Spleen (tissue), 7 donors: ENCODE data around the gene MTFR1L.

Experiments
- CTCF ChIP-seq, 11 experiments: fragments of 200-600 bp in 7 of 11; fragments of 450-650 bp in 4 of 11; sonication (generic) in 4 of 11; IDR thresholded peaks in 8 of 11; conservative IDR thresholded peaks in 3 of 11; 1 replicate in 7 of 11; 2 replicates in 4 of 11; pipeline versions ENCODE4 v1.4.0 to v1.8.0; 2016 to 2021; ENCODE audit warnings: antibody characterized with exemption in 11 of 11, inconsistent platforms in 4 of 11, mild to moderate bottlenecking in 1 of 11
- POLR2A ChIP-seq, 3 donors: fragments of 450-650 bp; IDR thresholded peaks; one replicate each; pipeline ENCODE4 v1.5.1; 2017; ENCODE audit warnings: antibody characterized with exemption in 3 of 3, mild to moderate bottlenecking in 1 of 3
- POLR2AphosphoS5 ChIP-seq, 3 donors: sonication (generic); formaldehyde crosslinking; IDR thresholded peaks; one replicate each; pipeline ENCODE4 v1.5.1; 2017; ENCODE audit warnings: antibody characterized with exemption in 3 of 3
- donor health status: DM: no; HTN: no; CAD: no; lungs with moderate emphysema.
- donor health status: DM: no; HTN: no; CAD: no.
- donor health status: DM: no; HTN: no; CAD: no.

DNA sequence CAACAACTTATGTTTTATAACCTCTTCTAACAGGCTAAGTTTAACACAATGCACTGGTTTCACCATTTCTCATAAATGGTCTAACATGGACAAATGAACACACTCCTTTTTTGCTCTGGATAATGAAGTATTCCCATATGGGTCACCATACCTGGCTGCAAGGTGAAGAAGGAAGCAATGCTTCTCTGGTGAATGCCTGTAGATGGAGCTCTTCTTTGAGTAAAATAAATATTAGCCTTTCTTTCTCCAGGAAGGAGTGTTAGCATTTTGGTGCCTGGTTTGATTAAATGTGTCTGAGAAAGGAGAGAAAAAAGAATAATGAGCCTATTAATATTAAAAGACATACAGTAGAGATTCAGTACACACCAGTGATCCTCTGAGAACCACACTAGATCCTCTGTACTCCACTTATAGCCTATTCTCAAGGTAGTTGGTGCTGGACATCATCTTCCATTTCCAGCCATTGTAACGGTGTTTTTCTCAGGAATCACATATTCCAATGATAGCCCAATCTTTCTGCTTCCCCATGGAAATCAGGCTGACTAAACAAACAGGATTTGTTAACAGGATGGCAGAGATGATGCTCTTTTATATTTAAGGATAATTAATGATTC, 17.6 kb downstream of the MTFR1L start:
- TF ChIP-seq CTCF (IDR thresholded peaks at IDR 0.05 in 8 of 11, conservative IDR thresholded peaks at IDR 0.05 in 3 of 11) (peak in 3 of 11 experiments; percentile 17 to 31 (median 21)), POLR2AphosphoS5 (IDR thresholded peaks at IDR 0.05) (no peak), POLR2A (IDR thresholded peaks at IDR 0.05) (no peak)
